ENCODE results near the gene ULBP3.

The ULBP3 gene

GRCh38 chr6:150090328-150090727 is 21.4 kb upstream of the ULBP3 start:
- no peaks in the 10 kb centered on the region for H3K4me1 ChIP-seq (ENCODE audit: control insufficient read depth, low read length)
- TF ChIP-seq CTCF (IDR thresholded peaks at IDR 0.05; ENCODE audit: low read depth, low read length, poor library complexity, severe bottlenecking) (no peak), EZH2phosphoT487 (IDR thresholded peaks at IDR 0.05; ENCODE audit: borderline replicate concordance, low read length) (no peak)

GRCh38 chr6:150088481-150089154 is 19.7 kb upstream of the ULBP3 start:
- H3K4me3 ChIP-seq (ENCODE audit: low read length), result no peak overlapping the region
- no peaks in the 10 kb centered on the region for H3K4me1 ChIP-seq (ENCODE audit: control insufficient read depth, low read length)
- H3K9me2 ChIP-seq (replicated peaks; ENCODE audit: control insufficient read depth, low read length), result no peaks in the 10 kb centered on the region
- peaks cover 28% of the 10 kb centered on the region for H3K27me3 ChIP-seq (ENCODE audit: control insufficient read depth, low read length)
- no peaks in the 10 kb centered on the region for H3F3A ChIP-seq (ENCODE audit: control insufficient read depth, insufficient read depth)
- no peaks in the 10 kb centered on the region for H4K20me1 ChIP-seq (ENCODE audit: control insufficient read depth, insufficient read depth, low read depth, low read length)
- no peak for TF ChIP-seq EZH2phosphoT487 (IDR thresholded peaks at IDR 0.05; ENCODE audit: borderline replicate concordance, low read length)
- no peak for TF ChIP-seq CTCF (IDR thresholded peaks at IDR 0.05; ENCODE audit: low read depth, low read length, poor library complexity, severe bottlenecking)
- no peaks in the 10 kb centered on the region for H3K9me3 ChIP-seq (ENCODE audit: control insufficient read depth, insufficient read depth, low read length)
- no peaks in the 10 kb centered on the region for H3K36me3 ChIP-seq (ENCODE audit: control insufficient read depth, low read length)
- H3K27ac ChIP-seq (ENCODE audit: low read depth, low read length), result no peak overlapping the region
- H3K79me2 ChIP-seq (ENCODE audit: control insufficient read depth, low read length), result no peaks in the 10 kb centered on the region
- H3K4me2 ChIP-seq (ENCODE audit: low read length), result no peak overlapping the region

More at GRCh38 chr6:150090328-150090727, 21.4 kb upstream of the ULBP3 start:
- no peaks in the 10 kb centered on the region for H3K79me2 ChIP-seq (ENCODE audit: control insufficient read depth, low read length)
- no peaks in the 10 kb centered on the region for H3K9me3 ChIP-seq (ENCODE audit: control insufficient read depth, insufficient read depth, low read length)
- no peak overlapping the region for H3K27ac ChIP-seq (ENCODE audit: low read depth, low read length)
- peaks cover 29% of the 10 kb centered on the region for H3K27me3 ChIP-seq (ENCODE audit: control insufficient read depth, low read length)
- no peak overlapping the region for H3K4me2 ChIP-seq (ENCODE audit: low read length)
- no peak overlapping the region for H3K4me3 ChIP-seq (ENCODE audit: low read length)
- no peaks in the 10 kb centered on the region for H4K20me1 ChIP-seq (ENCODE audit: control insufficient read depth, insufficient read depth, low read depth, low read length)
- no peaks in the 10 kb centered on the region for H3K9me2 ChIP-seq (replicated peaks; ENCODE audit: control insufficient read depth, low read length)
- no peaks in the 10 kb centered on the region for H3F3A ChIP-seq (ENCODE audit: control insufficient read depth, insufficient read depth)
- no peaks in the 10 kb centered on the region for H3K36me3 ChIP-seq (ENCODE audit: control insufficient read depth, low read length)

- Histone ChIP-seq H3K9me2 (replicated peaks; ENCODE audit: control insufficient read depth, low read length) (no peaks in the 10 kb centered on the region), H3K36me3 (ENCODE audit: control insufficient read depth, low read length) (no peaks in the 10 kb centered on the region), H4K20me1 (ENCODE audit: control insufficient read depth, insufficient read depth, low read depth, low read length) (no peaks in the 10 kb centered on the region), H3K27me3 (ENCODE audit: control insufficient read depth, low read length) (peaks cover 33% of the 10 kb centered on the region), H3K9me3 (ENCODE audit: control insufficient read depth, insufficient read depth, low read length) (no peaks in the 10 kb centered on the region), H3K27ac (ENCODE audit: low read depth, low read length) (no peak overlapping the region), H3F3A (ENCODE audit: control insufficient read depth, insufficient read depth) (no peaks in the 10 kb centered on the region), H3K79me2 (ENCODE audit: control insufficient read depth, low read length) (no peaks in the 10 kb centered on the region), H3K4me2 (ENCODE audit: low read length) (no peak overlapping the region), H3K4me3 (ENCODE audit: low read length) (no peak overlapping the region), H3K4me1 (ENCODE audit: control insufficient read depth, low read length) (no peaks in the 10 kb centered on the region)
- TF ChIP-seq CTCF (IDR thresholded peaks at IDR 0.05; ENCODE audit: low read depth, low read length, poor library complexity, severe bottlenecking), result no peak
- TF ChIP-seq EZH2phosphoT487 (IDR thresholded peaks at IDR 0.05; ENCODE audit: borderline replicate concordance, low read length), result no peak
Measured at GRCh38 chr6:150087336-150087735, 18.4 kb upstream of the ULBP3 start.
